Hematopoietic multipotent progenitor cell treated with erythropoietin and hydrocortisone succinate and interleukin-3 and kit ligand, for 4 days (in vitro differentiated cells): ENCODE results near the gene GPR15LG.
"Not testable (repeated sequence)": the region's sequence is repeated elsewhere in the genome, so short reads cannot be mapped to it uniquely, and the experiment has no call there.

Experiments used
- DNase-seq: peaks from one replicate; pipeline ENCODE4 v3.0.0-alpha.2; 2015

GPR15LG gene

DNA sequence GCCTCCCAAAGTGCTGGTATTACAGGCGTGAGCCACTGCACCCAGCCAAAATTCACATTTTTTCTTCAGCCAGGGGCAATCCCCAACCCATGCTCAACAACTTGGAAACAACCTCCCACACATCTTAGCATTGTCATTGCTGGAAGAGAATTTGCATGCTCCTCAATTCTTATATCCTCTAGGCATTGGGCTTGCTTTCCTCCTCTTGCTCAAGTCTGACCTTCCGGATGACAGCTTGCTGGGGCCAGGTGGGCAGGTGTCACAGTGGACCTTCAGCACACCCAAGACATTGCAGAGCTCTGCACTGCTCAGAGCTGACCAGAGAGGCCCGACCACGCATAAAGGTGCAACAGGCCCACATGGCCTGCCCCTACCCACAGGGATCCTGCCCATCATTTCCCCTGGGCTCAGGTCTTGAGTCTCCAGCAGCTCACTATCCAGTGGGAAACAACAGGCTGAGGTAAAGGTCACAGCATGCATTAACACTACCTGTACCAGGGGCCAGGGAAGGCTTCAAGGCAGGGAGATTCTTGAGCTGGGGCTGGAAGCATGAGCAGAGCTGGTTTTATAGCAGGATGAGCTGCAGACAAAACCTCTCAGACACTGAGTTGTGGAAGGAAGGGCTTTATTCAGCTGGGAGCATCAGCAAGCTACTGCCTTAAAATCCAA, 6.8 kb upstream of the GPR15LG start:
- no peak for DNase-seq

DNA sequence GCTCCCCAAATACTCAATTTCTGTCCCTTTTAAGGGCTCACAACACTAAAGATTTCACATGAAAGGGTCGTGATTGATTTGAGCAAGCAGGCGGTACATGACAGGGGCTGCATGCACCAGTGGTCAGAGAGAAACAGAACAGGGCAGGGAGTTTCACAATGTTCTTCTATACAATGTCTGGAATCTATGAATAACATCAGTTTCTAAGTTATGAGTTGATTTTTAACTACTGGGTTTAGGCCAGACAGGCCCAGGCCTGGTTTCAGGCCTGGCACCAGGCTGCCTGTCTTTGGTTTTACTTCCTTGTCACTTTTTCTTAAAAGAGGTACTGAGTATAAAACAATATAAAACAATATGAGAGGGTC, 6.3 kb upstream of the GPR15LG start:
- DNase-seq, result not testable (repeated sequence)

DNA sequence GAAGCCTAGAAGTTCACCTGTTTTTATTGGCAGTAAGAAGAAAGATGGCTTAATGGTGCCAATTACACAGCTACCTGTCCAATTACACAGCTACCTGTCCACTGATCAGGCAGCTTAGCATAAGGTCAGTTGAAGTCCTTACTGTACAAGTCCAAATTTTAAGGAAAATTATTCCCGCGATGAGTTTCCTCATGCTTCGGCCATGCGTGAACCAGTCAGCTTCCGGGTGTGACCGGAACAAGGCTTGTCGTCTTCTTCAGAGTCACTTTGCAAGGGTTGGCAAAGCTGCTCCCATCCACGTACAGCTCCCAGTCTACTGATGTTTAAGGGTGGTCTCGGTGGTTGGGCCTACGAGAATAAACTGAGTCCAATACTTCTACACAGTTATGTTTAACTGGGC, 5.2 kb upstream of the GPR15LG start:
- not testable (repeated sequence) for DNase-seq

DNA sequence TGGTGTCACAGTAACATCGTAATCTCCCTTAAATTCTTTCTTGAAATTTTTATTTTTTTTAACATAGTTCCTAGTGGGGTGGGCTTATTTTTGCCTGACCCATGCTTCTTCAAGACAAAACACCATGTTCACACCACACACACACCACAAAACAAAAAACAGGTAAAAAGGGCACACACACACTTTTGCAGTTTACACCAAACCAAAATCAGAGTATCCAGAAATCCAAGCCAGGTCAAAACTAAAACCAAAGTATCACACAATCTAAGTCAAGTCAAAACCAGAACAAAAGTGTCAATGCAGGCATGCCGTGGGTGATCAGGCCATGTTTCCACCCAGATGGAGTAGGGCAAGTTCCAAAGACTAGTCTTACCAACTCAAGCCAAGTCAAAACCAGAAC, 2.4 kb upstream of the GPR15LG start:
- not testable (repeated sequence) for DNase-seq

DNA sequence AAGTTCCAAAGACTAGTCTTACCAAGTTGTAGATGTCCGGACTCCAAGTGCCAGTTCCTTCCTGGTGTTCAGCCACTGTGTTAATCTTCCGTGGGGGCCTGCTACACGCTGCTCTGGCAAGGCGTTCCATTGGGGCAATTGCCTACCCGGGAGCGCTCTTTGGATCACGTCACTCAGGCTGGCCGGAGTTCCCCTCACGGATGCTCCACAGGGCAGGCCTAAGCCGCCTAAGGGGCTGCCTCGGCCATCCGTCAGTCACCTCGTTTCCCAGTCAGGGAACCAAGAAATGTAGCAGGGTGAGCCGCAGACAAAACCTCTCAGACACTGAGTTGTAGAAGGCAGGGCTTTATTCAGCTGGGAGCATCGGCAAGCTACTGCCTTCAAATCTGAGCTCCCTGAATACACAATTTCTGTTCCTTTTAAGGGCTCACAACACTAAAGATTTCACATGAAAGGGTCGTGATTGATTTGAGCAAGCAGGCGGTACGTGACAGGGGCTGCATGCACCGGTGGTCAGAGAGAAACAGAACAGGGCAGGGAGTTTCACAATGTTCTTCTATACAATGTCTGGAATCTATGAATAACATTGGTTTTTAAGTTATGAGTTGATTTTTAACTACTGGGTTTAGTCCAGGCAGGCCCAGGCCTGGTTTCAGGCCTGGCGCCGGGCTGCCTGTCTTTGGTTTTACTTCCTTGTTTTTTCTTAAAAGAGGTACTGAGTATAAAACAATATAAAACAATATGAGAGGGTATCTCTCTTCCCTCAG, 1.7 kb upstream of the GPR15LG start:
- not testable (repeated sequence) for DNase-seq

DNA sequence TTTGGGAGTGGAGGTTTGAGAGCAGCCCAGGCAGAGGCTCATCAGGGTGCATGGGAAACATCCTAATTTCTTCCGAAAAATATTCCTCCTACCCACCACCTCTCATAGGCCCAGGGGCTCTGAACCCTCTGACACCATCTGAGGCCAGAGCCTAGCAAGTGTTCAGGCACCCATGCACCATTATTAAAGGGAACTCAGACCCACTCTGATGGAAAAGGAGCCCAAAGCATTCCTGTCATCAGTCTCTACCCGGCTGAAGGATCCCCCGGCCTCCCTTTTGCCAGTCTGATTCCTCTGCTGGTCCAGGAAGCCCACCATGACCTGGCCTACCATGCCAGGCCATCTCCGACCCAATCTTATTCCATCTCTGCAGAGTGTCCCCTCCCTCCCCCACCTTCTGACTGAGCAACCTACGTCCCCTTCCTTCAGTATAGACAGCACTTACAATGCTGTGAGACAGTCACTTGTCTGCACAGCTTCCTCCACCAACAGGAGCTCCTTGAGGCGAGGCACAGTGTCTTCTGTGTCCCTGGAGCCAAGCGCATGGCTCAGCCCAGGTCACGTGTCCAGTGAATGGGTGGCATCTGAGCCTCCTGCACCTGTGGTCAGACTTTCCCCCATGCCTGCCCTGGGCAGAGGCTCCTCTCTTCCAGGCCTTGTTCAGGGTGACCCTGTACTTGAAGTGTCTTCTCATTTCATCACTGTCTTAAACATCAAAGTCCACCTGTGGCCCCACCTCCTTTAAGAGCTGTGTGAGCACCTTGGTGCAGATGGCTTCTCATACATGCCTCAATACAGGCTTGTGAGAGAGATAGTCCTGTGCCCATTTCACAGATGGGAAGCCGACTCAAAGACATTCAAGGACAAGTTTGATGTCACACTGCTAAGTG, 889 bp upstream of the GPR15LG start:
- no peak for DNase-seq

DNA sequence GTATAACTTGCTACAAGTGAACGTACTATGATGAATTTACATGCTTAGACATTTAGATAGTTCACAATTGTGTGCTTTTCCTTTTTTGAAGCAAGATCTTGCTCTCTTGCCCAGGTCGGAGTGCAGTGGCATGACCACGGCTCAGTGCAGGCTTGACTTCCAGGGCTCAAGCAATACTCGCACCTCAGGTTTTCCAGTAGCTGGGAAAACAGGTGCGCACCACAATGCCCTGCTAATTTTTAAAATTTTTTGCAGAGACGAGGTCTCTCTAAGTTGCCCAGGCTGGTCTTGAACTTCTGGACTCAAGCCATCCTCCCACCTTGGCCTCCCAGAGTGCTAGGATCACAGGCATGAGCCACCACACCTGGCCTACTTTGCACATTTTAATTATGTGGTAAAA, 1.8 kb downstream of the GPR15LG start:
- DNase-seq, result no peak

DNA sequence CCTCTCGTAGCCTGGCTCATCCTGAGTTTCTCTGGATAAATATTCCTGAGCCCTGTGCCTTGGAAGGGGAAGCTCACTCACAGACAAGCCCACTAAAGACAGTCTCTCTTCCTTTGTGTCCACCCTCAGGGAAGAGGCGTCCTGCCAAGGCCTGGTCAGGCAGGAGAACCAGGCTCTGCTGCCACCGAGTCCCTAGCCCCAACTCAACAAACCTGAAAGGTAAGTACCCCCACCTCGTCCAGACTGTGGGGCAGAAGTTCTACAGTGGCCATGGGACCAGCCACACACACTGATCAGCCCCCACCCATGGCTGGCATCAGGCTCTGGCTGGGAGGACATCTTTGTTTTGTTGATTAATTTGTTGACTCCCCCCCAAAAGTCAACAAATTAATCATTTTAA, 2.8 kb downstream of the GPR15LG start:
- no peak for DNase-seq

DNA sequence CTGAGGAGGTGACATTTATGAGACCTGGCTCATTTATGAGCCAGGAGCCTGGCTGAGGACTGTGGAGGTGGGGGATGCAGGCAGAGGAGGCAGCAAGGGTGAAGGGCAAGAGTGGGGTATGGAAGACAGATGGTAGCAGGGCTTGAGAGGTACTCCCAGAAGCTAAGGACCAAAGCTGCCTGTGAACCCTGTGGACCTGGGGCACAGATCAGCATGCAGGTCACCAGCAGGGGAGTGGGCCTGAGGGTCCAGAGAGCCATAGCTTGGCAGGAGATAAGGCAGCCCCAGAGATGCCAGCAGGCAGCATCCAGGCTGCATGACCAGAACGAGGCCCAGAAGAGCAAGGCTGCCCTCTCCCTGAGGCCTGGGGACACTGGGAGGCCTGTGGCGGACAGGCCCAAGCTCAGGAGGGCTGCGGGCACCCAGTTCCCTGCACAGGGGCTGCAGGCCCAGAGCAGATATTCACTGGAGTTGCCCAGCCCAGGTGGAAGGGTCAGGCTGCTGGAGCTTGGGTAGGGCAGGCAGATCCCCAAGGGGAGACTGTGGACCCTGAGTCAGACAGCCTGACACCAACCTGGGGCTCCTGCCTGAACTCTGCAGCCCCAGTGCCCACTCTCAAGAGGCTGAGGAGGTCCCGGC, 3.4 kb downstream of the GPR15LG start:
- DNase-seq, result no peak

DNA sequence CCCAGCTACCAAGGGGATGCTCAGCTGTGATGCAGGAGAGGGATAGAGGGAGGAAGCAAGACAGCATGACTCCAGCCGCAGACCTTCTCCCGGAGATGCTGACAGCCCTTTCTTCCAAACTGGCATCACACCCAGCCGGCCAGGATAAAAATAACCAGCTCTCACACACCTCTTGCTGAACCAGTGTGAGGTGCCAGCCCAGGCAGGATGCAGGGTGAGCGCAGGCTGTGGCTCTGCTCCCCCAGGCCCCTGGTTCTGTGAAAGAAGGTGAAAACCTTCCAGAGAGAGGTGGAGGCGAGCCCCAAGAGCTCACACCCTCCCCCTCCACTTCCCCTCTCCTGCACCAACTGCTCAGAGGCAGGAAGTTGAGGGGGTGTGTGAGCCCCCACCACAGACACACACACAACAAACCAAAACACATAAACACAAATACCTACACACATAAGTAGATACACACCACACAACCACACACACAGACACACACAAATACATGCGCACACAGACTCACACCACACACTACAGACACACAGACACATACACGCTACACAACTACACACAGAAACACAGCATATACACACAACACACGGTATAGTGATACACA, 4.0 kb downstream of the GPR15LG start:
- DNase-seq, result peak; percentile 50

DNA sequence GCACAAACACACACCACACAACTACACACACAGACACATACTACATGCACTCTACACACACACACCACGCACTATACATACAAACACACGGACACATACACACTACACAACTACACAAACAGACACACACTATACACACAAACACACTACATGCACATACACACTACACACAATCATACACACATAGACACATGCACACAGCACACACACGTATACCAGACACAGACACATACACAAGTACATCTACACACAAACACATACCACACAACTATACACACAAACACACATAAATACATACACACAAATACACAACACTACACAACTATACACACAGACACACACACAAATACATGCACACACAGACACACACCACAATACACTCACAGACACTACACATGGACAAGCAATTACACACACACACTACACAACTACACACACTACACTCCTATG, 4.6 kb downstream of the GPR15LG start:
- DNase-seq, result no peak

DNA sequence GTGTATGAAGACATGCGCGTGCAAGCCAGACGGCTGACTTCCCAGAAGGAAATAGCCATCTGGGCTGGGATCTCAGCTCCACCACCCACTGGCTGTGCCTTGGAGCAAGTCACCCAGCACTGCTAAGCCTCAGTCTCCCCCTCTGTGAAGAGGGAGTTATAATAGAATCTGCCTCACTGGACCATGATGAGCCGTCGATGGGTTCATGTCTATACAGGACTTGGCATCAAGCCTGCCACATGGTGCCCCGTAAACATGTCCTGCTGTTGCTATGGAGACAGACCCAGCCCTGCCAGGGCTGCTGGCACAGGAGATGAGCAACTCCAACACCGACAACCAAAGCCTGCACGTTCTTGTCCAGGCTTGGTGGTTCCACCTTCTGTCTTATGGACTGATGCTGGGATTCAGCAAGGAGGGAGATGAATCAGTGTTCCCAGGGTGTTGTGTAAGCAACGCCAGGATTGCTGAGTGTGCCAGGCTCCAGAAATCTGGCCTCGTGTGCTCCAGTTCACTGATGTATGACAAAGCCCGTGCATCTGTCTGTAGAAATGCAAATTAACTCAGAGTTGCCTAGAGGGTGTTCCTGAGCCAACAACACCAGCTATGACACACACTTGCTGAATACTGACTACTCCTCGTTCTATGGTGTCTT, 5.6 kb downstream of the GPR15LG start:
- DNase-seq, result peak; percentile 31

DNA sequence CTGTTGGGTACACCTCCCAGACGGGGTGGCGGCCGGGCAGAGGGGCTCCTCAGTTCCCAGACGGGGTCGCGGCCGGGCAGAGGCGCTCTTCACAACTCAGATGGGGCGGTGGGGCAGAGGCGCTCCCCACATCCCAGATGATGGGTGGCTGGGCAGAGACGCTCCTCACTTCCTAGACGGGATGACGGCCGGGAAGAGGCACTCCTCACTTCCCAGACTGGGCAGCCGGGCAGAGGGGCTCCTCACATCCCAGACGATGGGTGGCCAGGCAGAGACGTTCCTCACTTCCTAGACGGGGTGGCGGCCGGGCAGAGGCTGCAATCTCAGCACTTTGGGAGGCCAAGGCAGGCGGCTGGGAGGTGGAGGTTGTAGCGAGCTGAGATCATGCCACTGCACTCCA, 6.8 kb downstream of the GPR15LG start:
- not testable (repeated sequence) for DNase-seq

DNA sequence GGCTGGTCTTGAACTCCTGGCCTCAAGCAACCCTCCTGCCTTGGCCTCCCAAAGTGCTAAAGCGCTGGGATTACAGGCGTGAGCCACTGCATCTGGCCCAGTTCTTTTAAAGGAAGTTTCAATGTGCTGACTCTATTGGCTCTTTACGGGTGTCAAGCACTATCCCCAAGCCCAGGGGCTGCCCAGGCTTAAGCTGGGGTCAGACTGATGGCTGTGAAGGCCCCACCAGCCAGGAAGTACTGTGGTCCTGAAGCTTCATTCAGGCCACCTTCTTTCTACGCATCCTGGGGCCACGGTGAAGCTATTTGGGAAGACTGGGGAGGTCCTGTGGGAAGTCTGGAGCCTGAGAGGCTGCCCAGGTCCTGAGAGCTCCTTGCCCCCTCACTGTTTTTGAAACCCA, 8.0 kb downstream of the GPR15LG start:
- no peak for DNase-seq

DNA sequence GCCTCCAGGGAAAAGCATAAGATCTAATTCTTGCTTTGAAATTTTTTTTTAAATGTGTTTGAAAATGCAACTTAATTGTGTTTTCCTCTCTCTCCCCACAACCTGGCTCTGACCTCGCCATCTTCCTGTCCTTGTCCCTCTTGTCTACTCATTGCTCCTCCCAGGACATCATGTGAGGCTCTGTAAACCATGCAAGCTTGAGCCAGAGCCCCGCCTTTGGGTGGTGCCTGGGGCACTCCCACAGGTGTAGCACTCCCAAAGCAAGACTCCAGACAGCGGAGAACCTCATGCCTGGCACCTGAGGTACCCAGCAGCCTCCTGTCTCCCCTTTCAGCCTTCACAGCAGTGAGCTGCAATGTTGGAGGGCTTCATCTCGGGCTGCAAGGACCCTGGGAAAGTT, 10.9 kb downstream of the GPR15LG start:
- no peak for DNase-seq

DNA sequence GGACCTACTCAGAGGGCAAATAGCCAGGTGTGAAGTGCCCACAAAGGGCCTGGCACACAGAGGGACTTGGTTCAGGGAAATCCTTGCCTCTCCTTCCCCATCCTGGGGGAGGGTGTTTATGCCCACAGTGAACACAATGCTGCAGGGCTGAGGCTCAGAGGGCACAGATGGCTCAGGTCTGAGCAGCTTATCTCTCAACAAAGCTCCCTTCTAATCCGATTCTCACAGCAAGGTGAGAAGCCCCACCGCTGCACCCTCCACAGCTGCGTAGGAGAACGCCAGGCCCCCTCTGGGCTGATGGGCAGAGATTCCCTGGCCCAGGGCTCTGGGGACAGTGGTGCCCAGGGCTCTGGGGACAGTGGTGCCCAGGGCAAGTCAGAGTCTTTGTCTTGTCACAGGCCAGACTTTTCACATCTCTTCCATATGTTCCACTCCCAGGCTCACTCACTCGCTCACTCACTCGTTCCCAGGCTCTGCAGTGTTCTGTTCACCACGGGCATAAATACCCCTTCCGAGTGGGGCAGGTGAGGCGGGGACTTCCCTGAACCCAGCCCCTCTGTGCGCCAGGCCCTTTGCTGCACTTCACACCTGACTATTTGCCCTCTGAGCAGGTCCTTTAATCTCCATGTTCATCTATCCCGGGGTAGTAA, 12.1 kb downstream of the GPR15LG start:
- no peak for DNase-seq

DNA sequence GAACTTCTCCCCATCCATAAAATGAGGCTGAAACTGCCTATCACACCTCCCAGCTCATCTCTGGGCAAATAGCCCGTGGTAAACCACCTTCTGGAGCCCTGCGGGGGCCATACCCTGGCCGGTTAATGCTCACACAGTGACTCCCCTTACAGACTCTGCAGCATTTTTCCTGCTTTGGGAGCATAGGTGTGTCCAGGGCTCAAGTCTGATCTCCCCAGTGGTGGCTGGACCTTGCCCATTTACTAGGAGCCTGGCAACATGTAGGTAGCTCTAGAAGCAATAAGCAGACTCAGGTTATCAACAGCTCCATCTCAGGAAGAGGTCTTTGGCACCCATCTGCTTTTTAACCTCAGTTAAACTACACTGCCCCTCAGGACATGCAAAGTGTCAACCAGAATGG, 15.2 kb downstream of the GPR15LG start:
- no peak for DNase-seq

DNA sequence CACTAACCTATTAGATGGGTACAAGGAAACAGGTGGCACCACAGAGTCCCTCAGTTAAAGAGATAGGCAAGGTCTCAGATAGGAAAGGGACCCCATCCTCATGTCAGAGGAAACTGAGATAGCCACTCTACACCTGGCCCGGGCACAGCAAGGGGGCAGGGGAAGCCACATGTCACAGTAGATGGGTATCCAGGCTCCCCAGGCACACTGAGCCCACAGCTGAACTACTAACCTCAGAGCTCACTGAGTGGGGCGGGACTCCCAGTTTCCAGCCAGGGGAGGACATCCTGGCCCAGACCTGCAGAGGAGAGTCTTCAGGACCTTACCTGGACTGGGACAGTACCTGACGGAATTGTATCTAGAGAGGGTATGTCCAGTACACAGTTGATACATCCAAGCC, 17.0 kb downstream of the GPR15LG start:
- DNase-seq, result no peak

DNA sequence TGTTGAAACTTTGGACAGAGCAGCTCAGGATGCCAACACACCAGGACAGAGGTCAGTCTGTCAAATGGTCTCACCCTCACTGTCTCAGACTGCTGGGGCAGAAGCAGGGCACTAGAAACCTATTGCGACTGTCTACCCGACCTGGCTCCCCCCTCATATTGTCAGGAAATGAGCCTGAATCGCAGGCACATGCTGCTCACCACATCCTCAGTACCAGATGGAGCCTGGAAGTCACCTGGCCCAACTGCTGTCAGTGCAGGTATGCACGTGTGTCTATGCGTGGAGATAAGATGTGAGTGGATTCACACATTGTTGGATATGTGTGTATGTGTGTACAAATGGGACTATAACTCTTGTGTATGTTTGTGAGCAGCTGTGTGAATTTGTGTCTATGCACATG, 17.5 kb downstream of the GPR15LG start:
- no peak for DNase-seq

DNA sequence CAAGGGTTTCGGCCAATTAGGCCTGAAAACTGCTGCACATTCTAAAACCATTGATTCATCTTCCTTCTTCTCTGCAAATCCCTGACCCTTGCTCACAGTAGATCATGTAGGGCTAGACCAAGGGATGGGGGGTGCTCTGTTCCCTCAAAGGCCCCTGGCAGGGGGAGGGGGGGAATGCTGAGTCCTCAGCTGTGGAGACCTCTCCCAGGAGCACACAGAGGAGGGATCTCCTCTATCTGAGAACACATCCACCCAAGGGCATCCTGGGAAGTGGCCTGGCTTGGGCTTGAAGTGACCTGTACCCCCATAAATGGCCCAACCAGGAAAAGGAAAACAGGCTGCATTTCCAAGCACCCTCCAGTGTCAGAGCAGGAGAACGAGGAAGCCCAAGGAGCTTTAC, 19.7 kb downstream of the GPR15LG start:
- no peak for DNase-seq

DNA sequence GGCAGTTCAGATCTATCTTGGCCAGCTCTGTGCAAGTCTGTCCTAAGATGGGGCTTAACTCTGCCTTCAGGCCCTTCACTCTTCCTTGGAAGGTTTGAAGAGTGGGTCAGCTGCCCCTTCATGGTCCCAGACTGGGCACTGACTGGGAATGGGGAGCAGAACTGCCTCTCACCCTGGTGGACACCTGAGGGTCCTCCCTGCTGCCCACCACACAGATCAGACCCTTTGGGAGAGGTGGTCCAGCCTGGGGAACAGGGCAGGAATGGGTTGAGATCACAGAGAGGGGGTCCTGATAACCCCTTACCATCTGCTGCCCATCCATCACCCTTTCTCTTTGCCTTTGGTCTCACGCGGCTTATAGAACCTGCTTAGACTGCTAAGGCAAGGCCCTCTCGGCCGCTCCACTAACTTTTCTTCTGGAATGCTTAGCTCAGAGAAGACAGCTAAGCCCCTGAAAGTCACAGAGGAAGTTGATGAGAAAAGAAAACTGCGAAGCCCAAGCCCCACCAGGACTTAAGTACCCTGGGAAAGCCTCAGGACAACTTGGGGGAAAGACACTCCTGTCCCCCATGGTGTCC, 20.3 kb downstream of the GPR15LG start:
- no peak for DNase-seq
